ENCODE data around the gene PLCH1. TPM values are rescaled to one million over a fixed set of nuclear protein-coding genes. Genes with fewer than 3 reads are reported as not detected.

PLCH1 gene
- total RNA-seq, 2 experiments from 2014 or later: 0.03 to 0.20 TPM

DNA sequence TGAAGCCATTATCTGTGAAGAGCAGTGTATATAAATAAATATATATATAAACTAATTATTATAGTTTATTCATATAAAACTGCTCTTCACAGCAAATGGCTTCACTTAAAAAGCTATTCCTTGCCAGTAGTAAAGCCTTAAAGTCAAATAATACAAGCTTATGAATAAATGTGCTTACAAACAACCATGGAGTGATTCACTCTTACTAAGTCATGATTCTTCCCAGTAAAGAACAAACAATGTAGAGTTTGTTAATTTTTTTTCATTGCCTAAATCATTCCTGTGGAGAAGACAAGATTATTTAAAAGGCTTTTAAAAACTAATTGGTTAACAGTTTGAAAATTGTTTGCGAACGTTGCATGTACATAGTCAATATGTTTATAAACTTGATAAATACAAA is 140.7 kb downstream of the PLCH1 start:
- intact Hi-C loops (cut with DNase I, micrococcal nuclease): no loop called here
- TF ChIP-seq CTCF (IDR thresholded peaks at IDR 0.05): no peak
- H3K27ac ChIP-seq (ENCODE audit: low read depth in 1 of 2, low read length in 2 of 2): no peak overlapping the region
- peaks cover 2 to 12% of the 10 kb centered on the region in 2 experiments for H3K9me3 ChIP-seq (ENCODE audit: control insufficient read depth in 1 of 2, insufficient read depth in 1 of 2, low read length in 2 of 2)
- Mint-ChIP-seq H3K27me3 (no peaks in the 10 kb centered on the region), H3K4me1 (ENCODE audit: low read depth) (no peaks in the 10 kb centered on the region), H3K4me3 (no peak overlapping the region), H3K36me3 (ENCODE audit: low read depth) (no peaks in the 10 kb centered on the region), H3K27ac (no peak overlapping the region), H3K9me3 (peaks cover 1% of the 10 kb centered on the region)
- no peak overlapping the region for H3K4me3 ChIP-seq (ENCODE audit: low read length)
- no peak for DNase-seq
- POLR2A ChIA-PET: no interaction called here
- H3K36me3 ChIP-seq (ENCODE audit: insufficient read depth, low read length): no peaks in the 10 kb centered on the region
- no peak for ATAC-seq (ENCODE audit: poor library complexity)
- CTCF ChIA-PET: no interaction called here
- H3K27me3 ChIP-seq (ENCODE audit: control insufficient read depth in 1 of 2, insufficient read depth in 2 of 2, low read length in 2 of 2): no peaks in the 10 kb centered on the region
- no peaks in the 10 kb centered on the region for H3K4me1 ChIP-seq (ENCODE audit: insufficient read depth, low read length)

- intact Hi-C loops (cut with DNase I, micrococcal nuclease): no loop called here
- Histone ChIP-seq H3K27ac (ENCODE audit: low read depth in 1 of 2, low read length in 2 of 2) (no peak overlapping the region), H3K4me3 (ENCODE audit: low read length) (no peak overlapping the region), H3K4me1 (ENCODE audit: insufficient read depth, low read length) (no peaks in the 10 kb centered on the region), H3K36me3 (ENCODE audit: insufficient read depth, low read length) (no peaks in the 10 kb centered on the region), H3K27me3 (ENCODE audit: control insufficient read depth in 1 of 2, insufficient read depth in 2 of 2, low read length in 2 of 2) (no peaks in the 10 kb centered on the region), H3K9me3 (ENCODE audit: control insufficient read depth in 1 of 2, insufficient read depth in 1 of 2, low read length in 2 of 2) (peaks cover 0 to 6% of the 10 kb centered on the region in 2 experiments)
- Mint-ChIP-seq H3K27ac (no peak overlapping the region), H3K4me1 (ENCODE audit: low read depth) (no peaks in the 10 kb centered on the region), H3K9me3 (no peaks in the 10 kb centered on the region), H3K4me3 (no peak overlapping the region), H3K36me3 (ENCODE audit: low read depth) (no peaks in the 10 kb centered on the region), H3K27me3 (no peaks in the 10 kb centered on the region)
- no peak for TF ChIP-seq CTCF (IDR thresholded peaks at IDR 0.05)
- ChIA-PET CTCF (no interaction called here), POLR2A (no interaction called here)
- ATAC-seq (ENCODE audit: poor library complexity): no peak
- DNase-seq: no peak
Observed at GRCh38 chr3:155603302-155603701, 141.6 kb downstream of the PLCH1 start.

DNA sequence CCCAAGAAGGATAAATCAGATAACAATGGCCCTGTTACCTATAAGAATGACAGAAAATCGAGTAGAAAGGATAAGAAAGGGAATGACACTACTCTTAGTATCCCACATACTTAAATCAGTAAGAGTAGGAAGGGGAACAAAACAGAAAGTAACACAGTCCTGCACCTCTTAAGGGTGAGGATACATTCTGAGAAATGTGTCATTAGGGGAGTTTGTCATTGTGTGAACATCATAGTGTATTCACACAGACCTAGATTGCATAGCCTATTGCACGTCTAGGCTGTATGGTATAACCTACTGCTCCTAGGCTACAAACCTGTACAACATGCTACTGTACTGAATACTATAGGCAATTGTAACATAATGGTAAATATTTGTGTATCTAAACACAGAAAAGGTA is 142.6 kb downstream of the PLCH1 start:
- Histone ChIP-seq H3K36me3 (ENCODE audit: insufficient read depth, low read length) (no peaks in the 10 kb centered on the region), H3K27ac (ENCODE audit: low read depth in 1 of 2, low read length in 2 of 2) (no peak overlapping the region), H3K9me3 (ENCODE audit: control insufficient read depth in 1 of 2, insufficient read depth in 1 of 2, low read length in 2 of 2) (peaks cover 0 to under 1% of the 10 kb centered on the region in 2 experiments), H3K4me3 (ENCODE audit: low read length) (no peak overlapping the region), H3K4me1 (ENCODE audit: insufficient read depth, low read length) (no peaks in the 10 kb centered on the region), H3K27me3 (ENCODE audit: control insufficient read depth in 1 of 2, insufficient read depth in 2 of 2, low read length in 2 of 2) (no peaks in the 10 kb centered on the region)
- ChIA-PET CTCF (no interaction called here), POLR2A (no interaction called here)
- intact Hi-C loops (cut with DNase I, micrococcal nuclease): no loop called here
- Mint-ChIP-seq H3K4me3 (no peak overlapping the region), H3K4me1 (ENCODE audit: low read depth) (no peaks in the 10 kb centered on the region), H3K36me3 (ENCODE audit: low read depth) (no peaks in the 10 kb centered on the region), H3K9me3 (no peaks in the 10 kb centered on the region), H3K27ac (no peak overlapping the region), H3K27me3 (no peaks in the 10 kb centered on the region)
- no peak for TF ChIP-seq CTCF (IDR thresholded peaks at IDR 0.05)
- no peak for DNase-seq
- no peak for ATAC-seq (ENCODE audit: poor library complexity)

All from CD4-positive, alpha-beta T cell (primary cell).